ENCODE data around the gene TTF1. TPM values are rescaled to one million over a fixed set of nuclear protein-coding genes. Genes with fewer than 3 reads are reported as not detected.

The TTF1 gene
- total and polyA plus RNA-seq, 9 of the 15 experiments (the other 6 are each of a cell fraction or from before 2014, with no cell fraction given) = 9.0 to 18.5 (median 15.8) TPM

DNA sequence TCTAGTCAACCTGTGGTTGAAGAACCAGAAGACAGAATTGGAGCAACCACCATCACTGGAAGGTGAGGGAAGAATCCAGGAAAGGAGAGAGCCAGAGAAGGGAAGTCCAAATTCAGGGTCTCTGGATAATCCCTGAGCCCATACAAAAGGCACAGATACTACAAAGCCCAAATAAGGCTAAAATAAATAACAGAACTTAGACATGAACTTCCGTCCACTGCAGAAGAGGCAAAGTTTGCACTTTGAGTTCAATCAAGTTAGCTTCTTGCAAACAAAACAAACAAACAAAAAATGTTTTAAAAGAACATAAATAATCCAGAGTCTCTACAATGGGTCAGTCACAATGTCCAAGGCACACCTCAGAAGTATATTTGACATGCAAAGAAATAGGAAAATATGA lies 24.4 kb upstream of the TTF1 start (continued):
- TF ChIP-seq ILF3 (IDR thresholded peaks at IDR 0.05; ENCODE audit: borderline replicate concordance) = no peak
- no peak for TF ChIP-seq MBD2 (IDR thresholded peaks at IDR 0.05; ENCODE audit: borderline replicate concordance, low read depth)
- TF ChIP-seq, protein P1, sequence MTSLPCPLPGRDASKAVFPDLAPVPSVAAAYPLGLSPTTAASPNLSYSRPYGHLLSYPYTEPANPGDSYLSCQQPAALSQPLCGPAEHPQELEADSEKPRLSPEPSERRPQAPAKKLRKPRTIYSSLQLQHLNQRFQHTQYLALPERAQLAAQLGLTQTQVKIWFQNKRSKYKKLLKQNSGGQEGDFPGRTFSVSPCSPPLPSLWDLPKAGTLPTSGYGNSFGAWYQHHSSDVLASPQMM (CRISPR knock-in tag; IDR thresholded peaks at IDR 0.05) = no peak
- TF ChIP-seq TRIM24 (IDR thresholded peaks at IDR 0.05) = no peak
- TF ChIP-seq RBM15 (IDR thresholded peaks at IDR 0.05; ENCODE audit: insufficient read depth, low read length) = no peak
- no peak for TF ChIP-seq ZNF707 (CRISPR knock-in tag; conservative IDR thresholded peaks at IDR 0.05)

DNA sequence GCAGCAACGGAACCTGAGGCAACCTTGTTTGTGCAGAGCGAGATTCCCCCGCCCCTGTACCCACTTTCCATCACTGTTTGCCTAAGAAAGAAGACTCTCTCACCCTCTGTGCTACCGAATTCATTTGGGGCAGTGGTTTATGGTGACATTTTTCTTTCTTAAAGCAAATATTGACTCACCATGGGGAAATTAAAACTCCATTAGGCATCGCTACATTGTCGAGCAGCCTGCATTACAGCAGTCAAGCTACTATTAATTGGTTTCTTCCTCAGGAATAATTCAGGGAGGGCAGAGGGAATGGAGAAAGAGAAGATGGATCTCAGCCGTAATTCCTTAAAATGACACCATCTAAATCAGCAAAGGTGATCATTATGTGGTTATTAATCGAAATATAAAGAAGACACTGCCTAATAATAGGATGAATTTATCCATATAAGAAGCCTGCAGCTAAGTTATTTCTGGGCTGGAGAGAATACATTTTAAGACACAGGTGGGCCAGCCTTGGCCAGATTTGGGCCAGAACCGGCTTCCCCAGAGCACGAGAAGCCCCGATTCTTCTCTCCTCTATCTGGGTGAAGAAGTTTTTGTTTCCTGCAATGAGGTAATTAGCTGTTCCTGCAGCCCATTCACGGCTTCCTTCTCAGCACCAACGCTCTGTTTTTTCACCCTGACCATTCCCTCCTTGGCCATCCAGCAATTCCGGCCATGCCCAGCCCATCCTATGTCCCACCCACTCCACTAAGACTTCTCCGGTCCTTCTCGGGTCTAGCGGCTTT lies 20.2 kb upstream of the TTF1 start:
- no TSS peak for BruUV-seq (replicated peaks)
- Histone ChIP-seq H3K4me3 (no peak overlapping the region), H3K27me3 (ENCODE audit: control insufficient read depth in 2 of 2, insufficient read depth in 2 of 2, low read length in 2 of 2) (peaks cover 66 to 67% of the 10 kb centered on the region in 2 experiments), H3K9me1 (ENCODE audit: control insufficient read depth, insufficient read depth, low read length) (no peaks in the 10 kb centered on the region), H3K4me2 (ENCODE audit: insufficient read depth, low read length) (no peak overlapping the region), H3K4me1 (replicated peaks in 1 of 2; ENCODE audit: control insufficient read depth in 2 of 2, insufficient read depth in 2 of 2, low read length in 2 of 2) (no peaks in the 10 kb centered on the region), H3K9me3 (replicated peaks; ENCODE audit: control insufficient read depth, insufficient read depth, low read depth, low read length) (no peaks in the 10 kb centered on the region; the same call in 1 of the 2 replicates), H2AFZ (ENCODE audit: low read depth, low read length) (no peak overlapping the region), H4K20me1 (replicated peaks; ENCODE audit: control insufficient read depth, insufficient read depth, low read length) (peaks cover 11% of the 10 kb centered on the region; the same call in 1 of the 2 replicates), H3K27ac (ENCODE audit: extremely low read depth, low read depth, low read length) (no peak overlapping the region), H3K36me3 (ENCODE audit: control insufficient read depth, insufficient read depth, low read length) (no peaks in the 10 kb centered on the region), H3K79me2 (ENCODE audit: control insufficient read depth, insufficient read depth, low read length) (no peaks in the 10 kb centered on the region), H3K9ac (ENCODE audit: insufficient read depth in 1 of 2, low read depth in 2 of 2, low read length in 2 of 2) (no peak overlapping the region)
- ChIA-PET CTCF (ENCODE audit: low intra/inter-chr PET ratio) (no interaction called here), POLR2A (no interaction called here)
- no peak for TF ChIP-seq PURB (CRISPR knock-in tag; IDR thresholded peaks at IDR 0.05; ENCODE audit: low read depth)
- TF ChIP-seq CBX1 (IDR thresholded peaks at IDR 0.05; ENCODE audit: low read depth) = no peak
- TF ChIP-seq CBX2 (IDR thresholded peaks at IDR 0.05; ENCODE audit: insufficient read depth, low read length, poor library complexity, severe bottlenecking) = peak; percentile 94
- peak; percentile 59 for TF ChIP-seq CBX8 (IDR thresholded peaks at IDR 0.05; ENCODE audit: borderline replicate concordance, extremely low read depth, low read depth, low read length, poor library complexity, severe bottlenecking)
- no peak for TF ChIP-seq JUND (IDR thresholded peaks at IDR 0.05; ENCODE audit: borderline replicate concordance, low read depth, low read length)
- no peak for TF ChIP-seq JUND (tag; IDR thresholded peaks at IDR 0.05; ENCODE audit: borderline replicate concordance, low read depth, low read length)
- no peak for TF ChIP-seq ZNF133 (CRISPR knock-in tag; IDR thresholded peaks at IDR 0.05)
- TF ChIP-seq, protein P2, sequence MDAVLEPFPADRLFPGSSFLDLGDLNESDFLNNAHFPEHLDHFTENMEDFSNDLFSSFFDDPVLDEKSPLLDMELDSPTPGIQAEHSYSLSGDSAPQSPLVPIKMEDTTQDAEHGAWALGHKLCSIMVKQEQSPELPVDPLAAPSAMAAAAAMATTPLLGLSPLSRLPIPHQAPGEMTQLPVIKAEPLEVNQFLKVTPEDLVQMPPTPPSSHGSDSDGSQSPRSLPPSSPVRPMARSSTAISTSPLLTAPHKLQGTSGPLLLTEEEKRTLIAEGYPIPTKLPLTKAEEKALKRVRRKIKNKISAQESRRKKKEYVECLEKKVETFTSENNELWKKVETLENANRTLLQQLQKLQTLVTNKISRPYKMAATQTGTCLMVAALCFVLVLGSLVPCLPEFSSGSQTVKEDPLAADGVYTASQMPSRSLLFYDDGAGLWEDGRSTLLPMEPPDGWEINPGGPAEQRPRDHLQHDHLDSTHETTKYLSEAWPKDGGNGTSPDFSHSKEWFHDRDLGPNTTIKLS (IDR thresholded peaks at IDR 0.05; ENCODE audit: borderline replicate concordance, low read depth) = no peak
- TF ChIP-seq DNMT1 (IDR thresholded peaks at IDR 0.05) = no peak
- TF ChIP-seq ZNF79 (CRISPR knock-in tag; IDR thresholded peaks at IDR 0.05; ENCODE audit: low read depth) = no peak
- TF ChIP-seq BDP1 (IDR thresholded peaks at IDR 0.05; ENCODE audit: insufficient read depth, insufficient read length) = no peak
- TF ChIP-seq HLTF (IDR thresholded peaks at IDR 0.05) = no peak
- TF ChIP-seq TAL1 (IDR thresholded peaks at IDR 0.05) = no peak
- FAIRE-seq (no peak), ATAC-seq (no peak), DNase-seq (ENCODE audit: extremely low read depth in 1 of 4, low spot score in 3 of 4) (no peak)
- intact Hi-C loops (cut with micrococcal nuclease) = no loop called here
- under 1% methylated on average over 17 of the region's 17 CpGs for WGBS (ENCODE audit: insufficient coverage, low coverage, missing lambda C conversion rate)
- in situ Hi-C loops (cut with MboI) = loop anchor here (5.0 kb wide), 1 partner anchor 370 kb away; no protein-coding TSS in a partner anchor

Data from K562 (cell line).